ENCODE measurements around the gene BSX.

The BSX gene

GRCh38 chr11:122981388-122982264 lies at the start of gene BSX:
BSX (minus strand) TSS chr11:122981834; CDS start chr11:122981671, 163 bp downstream.
- TF ChIP-seq GATA2 (IDR thresholded peaks at IDR 0.05; ENCODE audit: low read depth, low read length) (no peak), GATA3 (IDR thresholded peaks at IDR 0.05; ENCODE audit: low read depth, low read length) (no peak)

- no peak for TF ChIP-seq GATA2 (IDR thresholded peaks at IDR 0.05; ENCODE audit: low read depth, low read length)
- TF ChIP-seq GATA3 (IDR thresholded peaks at IDR 0.05; ENCODE audit: low read depth, low read length): no peak
Observed at GRCh38 chr11:123030517-123030916, 48.9 kb upstream of the BSX start.

GRCh38 chr11:123020968-123021367 lies 39.3 kb upstream of the BSX start:
- TF ChIP-seq GATA3 (IDR thresholded peaks at IDR 0.05; ENCODE audit: low read depth, low read length) (no peak), GATA2 (IDR thresholded peaks at IDR 0.05; ENCODE audit: low read depth, low read length) (no peak)

GRCh38 chr11:123018702-123019101 lies 37.1 kb upstream of the BSX start:
- TF ChIP-seq GATA3 (IDR thresholded peaks at IDR 0.05; ENCODE audit: low read depth, low read length) (no peak), GATA2 (IDR thresholded peaks at IDR 0.05; ENCODE audit: low read depth, low read length) (no peak)

GRCh38 chr11:123011510-123011909 lies 29.9 kb upstream of the BSX start:
- TF ChIP-seq GATA2 (IDR thresholded peaks at IDR 0.05; ENCODE audit: low read depth, low read length): no peak
- no peak for TF ChIP-seq GATA3 (IDR thresholded peaks at IDR 0.05; ENCODE audit: low read depth, low read length)

- TF ChIP-seq GATA3 (IDR thresholded peaks at IDR 0.05; ENCODE audit: low read depth, low read length): no peak
- TF ChIP-seq GATA2 (IDR thresholded peaks at IDR 0.05; ENCODE audit: low read depth, low read length): no peak
Observed at GRCh38 chr11:123006860-123007542, 25.4 kb upstream of the BSX start.

- no peak for TF ChIP-seq GATA3 (IDR thresholded peaks at IDR 0.05; ENCODE audit: low read depth, low read length)
Observed at GRCh38 chr11:123000721-123001120, 19.1 kb upstream of the BSX start.

GRCh38 chr11:122998727-122999366 lies 17.2 kb upstream of the BSX start:
- TF ChIP-seq GATA2 (IDR thresholded peaks at IDR 0.05; ENCODE audit: low read depth, low read length) (no peak), GATA3 (IDR thresholded peaks at IDR 0.05; ENCODE audit: low read depth, low read length) (no peak)

GRCh38 chr11:122995526-122995925 lies 13.9 kb upstream of the BSX start:
- TF ChIP-seq GATA2 (IDR thresholded peaks at IDR 0.05; ENCODE audit: low read depth, low read length) (no peak), GATA3 (IDR thresholded peaks at IDR 0.05; ENCODE audit: low read depth, low read length) (no peak)

GRCh38 chr11:122984186-122985011 lies 2.8 kb upstream of the BSX start:
- no peak for TF ChIP-seq GATA2 (IDR thresholded peaks at IDR 0.05; ENCODE audit: low read depth, low read length)
- TF ChIP-seq GATA3 (IDR thresholded peaks at IDR 0.05; ENCODE audit: low read depth, low read length): no peak

- TF ChIP-seq GATA3 (IDR thresholded peaks at IDR 0.05; ENCODE audit: low read depth, low read length) (no peak), GATA2 (IDR thresholded peaks at IDR 0.05; ENCODE audit: low read depth, low read length) (no peak)
Observed at GRCh38 chr11:122983438-122984185, 2.0 kb upstream of the BSX start.

GRCh38 chr11:122979815-122980595 lies 1.6 kb downstream of the BSX start:
- TF ChIP-seq GATA2 (IDR thresholded peaks at IDR 0.05; ENCODE audit: low read depth, low read length): no peak
- TF ChIP-seq GATA3 (IDR thresholded peaks at IDR 0.05; ENCODE audit: low read depth, low read length): no peak
